22Rv1 (cell line): ENCODE measurements around the gene NDUFAF4.

ENCODE experiments used
- H3K27ac ChIP-seq: fragments of 450-650 bp; 2 replicates; pipeline ENCODE4 v1.5.1; 2017
- CTCF ChIP-seq: fragments of 450-650 bp; IDR thresholded peaks from 2 replicates; pipeline ENCODE4 v1.5.1; 2017; ENCODE audit warnings: mild to moderate bottlenecking
- ZFX ChIP-seq: fragments of 450-650 bp; IDR thresholded peaks from 2 replicates; pipeline ENCODE4 v1.6.1; 2017; ENCODE audit warnings: antibody characterized with exemption, borderline replicate concordance

NDUFAF4 gene

GRCh38 chr6:96923400-96923799, 25.7 kb upstream of the NDUFAF4 start:
- peak overlapping the region; percentile 71 for H3K27ac ChIP-seq
- no peak for TF ChIP-seq ZFX
- TF ChIP-seq CTCF: no peak

DNA sequence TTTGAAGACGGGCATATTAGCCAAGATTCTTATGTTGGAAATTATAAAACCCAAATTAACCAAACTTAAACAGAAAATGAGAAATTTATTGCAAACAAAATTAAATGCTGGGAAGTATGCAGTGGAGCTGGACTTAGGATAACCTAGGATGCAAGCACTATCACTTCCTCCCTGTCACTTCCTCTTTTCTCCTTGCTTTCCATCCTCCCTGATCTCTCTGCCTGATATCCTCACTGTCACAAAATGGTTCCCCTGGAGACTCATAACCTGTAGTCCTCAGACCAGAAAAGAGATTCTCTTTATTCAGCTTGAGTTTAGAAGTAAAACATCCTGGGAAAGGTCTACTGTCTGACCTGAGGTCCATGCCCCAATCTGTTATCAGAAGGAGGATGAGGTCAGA, 19.4 kb upstream of the NDUFAF4 start:
- H3K27ac ChIP-seq: no peak overlapping the region
- no peak for TF ChIP-seq CTCF
- TF ChIP-seq ZFX: no peak

- TF ChIP-seq CTCF (no peak), ZFX (no peak)
Observed at GRCh38 chr6:96913621-96914020, 15.9 kb upstream of the NDUFAF4 start.

DNA sequence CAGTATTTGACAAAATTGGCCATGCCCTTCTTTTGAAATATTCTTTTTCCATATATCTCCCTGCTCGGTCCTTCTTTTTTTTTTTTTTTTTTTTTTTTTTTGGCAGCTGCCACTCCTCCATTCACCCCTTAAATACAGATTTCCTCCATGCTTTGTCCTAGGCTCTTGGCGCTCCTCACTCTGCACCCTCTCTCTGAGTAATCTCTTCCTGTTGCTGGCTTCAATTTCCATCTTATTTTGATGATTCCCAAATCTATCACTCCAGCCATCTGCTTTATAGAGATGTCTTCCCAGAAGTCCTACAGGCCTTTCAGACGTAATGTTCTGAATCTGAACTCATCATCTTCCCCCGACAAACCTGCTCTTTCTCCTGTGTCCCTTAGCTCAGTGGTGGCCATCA, 14.1 kb upstream of the NDUFAF4 start:
- TF ChIP-seq ZFX: no peak
- TF ChIP-seq CTCF: no peak
- no peak overlapping the region for H3K27ac ChIP-seq

More at GRCh38 chr6:96913621-96914020, 15.9 kb upstream of the NDUFAF4 start:
- no peak overlapping the region for H3K27ac ChIP-seq

- no peak overlapping the region for H3K27ac ChIP-seq
- TF ChIP-seq CTCF (no peak), ZFX (no peak)
Observed at GRCh38 chr6:96911171-96911570, 13.5 kb upstream of the NDUFAF4 start.

DNA sequence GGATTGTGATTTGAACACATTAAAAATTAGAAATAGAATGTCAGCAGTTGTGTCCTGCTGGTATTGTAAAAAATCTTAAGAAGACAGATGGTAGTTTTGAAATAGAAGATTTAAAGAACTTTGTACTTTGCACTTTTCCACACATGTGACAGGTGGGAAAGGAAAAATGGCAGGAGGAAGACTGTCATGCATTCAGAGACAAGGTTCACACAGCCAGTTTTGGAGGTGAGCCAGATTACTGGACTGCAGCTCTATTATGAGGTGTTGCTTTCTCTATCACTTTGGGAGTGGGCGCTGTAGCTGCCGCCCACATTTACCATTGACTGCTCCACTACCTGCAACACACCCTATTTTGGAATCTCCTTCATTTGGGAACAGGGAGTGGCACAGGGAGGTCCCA, 12.1 kb upstream of the NDUFAF4 start:
- TF ChIP-seq ZFX (no peak), CTCF (no peak)

DNA sequence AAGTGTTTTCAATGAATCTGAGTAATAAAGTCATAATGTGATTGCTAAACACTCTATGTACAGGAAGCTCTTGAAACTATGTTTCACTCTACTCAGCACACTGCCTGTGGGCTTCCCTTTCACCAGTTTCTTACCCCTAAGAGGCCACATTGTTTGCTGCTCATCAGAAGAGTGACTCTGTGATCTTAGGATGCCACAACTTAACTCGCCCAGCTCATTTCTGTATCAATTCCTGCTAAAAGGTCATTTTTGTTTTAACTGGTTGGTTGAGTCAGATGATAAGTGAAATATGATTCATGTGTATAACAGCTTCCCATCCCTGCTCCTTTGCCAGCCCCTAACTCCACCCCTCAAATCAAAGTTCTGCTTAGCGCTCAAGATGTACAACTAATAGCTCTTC, 9.8 kb upstream of the NDUFAF4 start:
- no peak for TF ChIP-seq ZFX
- TF ChIP-seq CTCF: no peak
- no peak overlapping the region for H3K27ac ChIP-seq

More for the DNA sequence above, 12.1 kb upstream of the NDUFAF4 start:
- no peak overlapping the region for H3K27ac ChIP-seq
